ENCODE data around the gene HEXD.

The HEXD gene

DNA sequence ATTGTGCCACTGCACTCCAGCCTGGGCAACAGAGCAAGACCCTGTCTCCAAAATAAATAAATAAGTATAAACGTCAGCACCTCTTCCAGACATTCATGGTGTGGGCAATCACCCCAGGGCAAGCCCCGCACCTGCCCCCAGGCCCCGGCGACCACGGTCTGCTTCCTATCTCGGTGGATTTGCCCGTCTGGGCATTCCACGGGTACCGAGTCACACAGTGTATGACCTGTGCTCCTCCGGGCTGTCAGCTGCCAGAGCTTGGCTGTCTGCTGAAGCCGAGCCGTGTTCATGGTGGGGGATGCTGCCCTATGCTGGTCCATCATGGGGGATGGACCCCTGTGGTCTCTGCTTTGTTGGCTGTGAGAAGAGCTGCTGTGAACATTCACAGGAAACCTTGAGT, 17.0 kb downstream of the HEXD start:
- H3K4me3 ChIP-seq (ENCODE audit: low read length), result no peak overlapping the region
- no peak for TF ChIP-seq ZNF274 (IDR thresholded peaks at IDR 0.05; ENCODE audit: low read depth, low read length)

DNA sequence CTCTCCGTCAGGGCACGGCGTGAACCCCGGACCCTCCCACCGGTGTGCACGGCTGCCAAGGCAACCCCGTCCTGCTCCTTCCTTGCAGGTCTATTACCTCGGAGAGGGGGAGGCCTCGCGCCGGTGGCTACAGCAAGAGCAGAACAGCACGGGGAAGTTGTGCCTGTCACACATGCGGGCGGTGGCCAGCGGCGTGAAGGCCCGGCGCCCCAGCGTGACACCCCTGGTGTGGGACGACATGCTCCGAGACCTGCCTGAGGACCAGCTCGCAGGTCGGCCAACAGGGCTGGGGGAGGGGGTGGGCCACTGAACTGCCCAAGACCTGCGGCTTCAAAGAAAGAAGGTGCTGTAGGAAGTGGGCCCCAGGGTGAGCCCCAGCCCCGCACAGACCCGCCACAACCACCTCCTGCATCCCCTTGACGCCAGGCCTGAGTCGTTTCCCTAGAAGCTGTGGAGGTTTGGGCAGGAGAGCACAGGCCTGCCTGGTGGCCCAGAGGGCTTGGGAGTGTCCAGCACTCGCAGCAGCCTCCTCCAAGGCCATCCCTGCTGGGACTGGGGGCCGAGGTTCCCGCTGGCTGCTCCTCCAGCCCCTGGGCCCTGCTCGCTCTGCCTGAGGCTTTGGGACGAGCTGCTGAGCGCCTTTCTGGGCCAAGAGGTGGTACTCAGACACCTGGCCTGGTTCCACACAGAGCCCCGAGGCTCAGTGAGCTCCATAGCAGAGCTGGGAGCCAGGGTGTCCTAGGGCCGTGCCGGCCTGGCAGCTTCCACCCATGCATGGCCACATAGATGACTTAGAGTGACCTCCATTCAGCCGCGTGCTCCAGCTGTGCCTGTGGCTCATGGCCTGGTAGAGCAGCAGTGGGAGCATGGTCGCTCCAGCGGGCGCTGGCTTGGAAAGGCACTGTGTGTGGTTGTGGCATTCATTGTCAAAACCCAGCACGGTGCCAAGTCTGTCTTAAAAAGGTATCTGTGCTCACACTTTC, 17.7 kb downstream of the HEXD start:
- TF ChIP-seq ZNF274 (IDR thresholded peaks at IDR 0.05; ENCODE audit: low read depth, low read length), result no peak
- H3K4me3 ChIP-seq (ENCODE audit: low read length), result no peak overlapping the region

DNA sequence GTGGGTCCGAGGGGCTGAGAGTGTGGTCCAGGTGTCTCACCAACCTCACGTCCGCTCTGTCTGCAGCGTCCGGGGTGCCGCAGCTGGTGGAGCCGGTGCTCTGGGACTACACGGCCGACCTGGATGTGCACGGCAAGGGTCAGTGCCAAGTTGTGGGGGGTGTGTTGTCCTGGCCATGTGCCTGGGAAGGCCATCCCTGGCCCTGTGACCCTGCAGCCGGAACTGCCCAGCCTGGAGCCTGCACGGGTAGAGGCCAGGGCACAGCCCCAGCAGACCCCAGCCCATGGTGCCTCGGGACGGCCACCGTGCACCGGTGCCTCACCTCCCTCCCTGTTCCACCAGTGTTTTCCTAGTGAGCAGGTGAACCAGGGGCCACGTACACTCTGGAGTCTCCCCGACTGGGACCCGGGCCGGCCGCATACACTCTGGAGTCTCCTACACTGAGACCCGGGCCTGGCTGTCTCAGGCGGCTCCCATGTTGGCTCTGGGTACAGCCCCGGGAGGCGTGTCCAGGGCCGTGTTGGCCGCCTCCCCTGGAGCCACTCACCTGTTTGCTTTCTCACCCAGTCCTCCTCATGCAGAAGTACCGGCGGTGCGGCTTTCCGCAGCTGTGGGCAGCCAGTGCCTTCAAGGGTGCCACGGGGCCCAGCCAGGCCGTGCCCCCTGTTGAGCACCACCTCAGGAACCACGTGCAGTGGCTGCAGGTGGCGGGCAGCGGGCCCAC, 18.6 kb downstream of the HEXD start:
- no peak overlapping the region for H3K4me3 ChIP-seq (ENCODE audit: low read length)
- TF ChIP-seq ZNF274 (IDR thresholded peaks at IDR 0.05; ENCODE audit: low read depth, low read length), result no peak

DNA sequence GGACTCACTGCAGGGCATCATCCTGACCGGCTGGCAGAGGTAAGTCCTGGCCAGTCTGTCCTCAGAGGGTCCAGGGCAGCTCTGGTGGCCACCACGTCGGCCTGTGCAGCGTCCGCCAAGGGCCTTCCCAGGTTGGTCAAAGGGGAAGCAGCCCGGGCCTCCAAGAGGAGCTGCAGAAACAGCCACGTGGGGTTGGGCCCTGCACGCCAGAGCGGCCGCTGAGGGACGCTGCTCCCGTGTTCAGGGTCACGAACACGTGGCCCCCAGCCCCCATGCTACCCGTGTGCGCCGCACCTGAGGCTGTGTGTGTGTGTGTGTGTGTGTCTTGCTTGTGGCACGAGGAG, 19.1 kb downstream of the HEXD start:
- no peak for TF ChIP-seq ZNF274 (IDR thresholded peaks at IDR 0.05; ENCODE audit: low read depth, low read length)
- no peak overlapping the region for H3K4me3 ChIP-seq (ENCODE audit: low read length)

DNA sequence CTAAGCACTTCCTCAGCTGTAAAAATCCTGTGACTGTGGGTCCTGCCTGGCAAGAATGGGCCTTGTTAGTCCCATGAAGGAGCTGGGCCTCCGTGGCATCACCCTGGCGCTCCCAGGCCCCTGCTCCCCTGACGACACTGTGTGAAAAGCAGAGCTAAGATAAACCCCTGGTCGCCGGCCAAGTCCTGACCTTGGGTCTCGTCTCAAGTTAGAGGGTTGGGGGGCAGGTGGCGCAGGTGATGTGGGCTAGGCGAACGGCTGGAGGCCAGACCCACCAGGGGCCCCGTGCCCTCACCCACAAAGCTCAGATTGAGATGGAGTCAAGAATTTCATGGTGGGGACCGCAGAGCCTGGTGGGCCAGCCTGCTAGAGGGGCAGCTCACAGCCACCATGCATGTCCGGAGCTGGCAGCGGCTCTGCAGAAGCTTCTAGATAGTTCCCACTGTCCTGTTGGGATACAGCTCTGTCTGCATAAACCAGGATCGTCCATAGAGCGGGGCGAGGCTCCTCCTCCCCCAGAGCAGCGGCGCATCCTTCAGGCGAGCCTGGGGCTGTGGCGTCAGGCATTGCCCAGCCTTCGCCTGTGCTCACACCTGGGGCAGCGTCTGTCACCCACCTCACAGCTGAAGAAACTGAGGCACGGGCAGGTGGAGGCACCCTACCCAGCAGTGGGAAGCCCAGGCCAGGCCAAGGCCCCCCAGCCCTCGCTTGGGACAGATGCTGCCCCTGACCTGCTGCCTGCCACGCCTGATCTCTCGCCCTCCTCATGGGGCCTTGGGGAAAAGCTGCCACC, 20.4 kb downstream of the HEXD start:
- H3K4me3 ChIP-seq (ENCODE audit: low read length), result no peak overlapping the region
- TF ChIP-seq ZNF274 (IDR thresholded peaks at IDR 0.05; ENCODE audit: low read depth, low read length), result no peak

DNA sequence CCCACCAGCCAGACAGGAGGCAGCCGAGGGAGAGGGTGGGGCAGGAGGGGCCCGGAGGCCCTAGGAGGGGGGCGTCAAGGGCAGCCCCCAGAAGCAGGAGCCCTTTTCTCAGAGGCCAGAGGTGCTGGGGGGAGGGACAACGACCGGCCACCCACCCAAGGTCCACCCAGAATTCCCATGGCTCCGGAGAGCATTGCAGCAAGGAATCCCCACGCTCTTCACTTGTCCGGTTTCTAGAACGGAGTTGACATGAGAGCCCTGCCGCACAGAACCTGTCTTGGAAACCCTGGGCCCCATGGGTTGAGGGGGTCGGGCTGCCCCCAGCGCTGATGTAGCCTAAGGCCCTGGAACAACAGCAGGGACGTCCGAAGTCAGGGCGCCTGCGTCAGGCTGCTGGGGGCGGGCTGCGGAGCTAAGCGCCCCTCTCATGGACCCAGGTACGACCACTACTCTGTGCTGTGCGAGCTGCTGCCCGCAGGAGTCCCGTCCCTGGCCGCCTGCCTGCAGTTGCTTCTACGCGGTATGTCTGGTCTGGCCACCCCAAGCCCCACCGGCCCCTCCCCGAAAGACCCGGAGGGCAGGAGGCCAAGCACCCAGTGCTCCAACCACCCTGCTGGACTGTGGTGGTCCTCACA, 21.2 kb downstream of the HEXD start:
- no peak overlapping the region for H3K4me3 ChIP-seq (ENCODE audit: low read length)
- TF ChIP-seq ZNF274 (IDR thresholded peaks at IDR 0.05; ENCODE audit: low read depth, low read length), result no peak

DNA sequence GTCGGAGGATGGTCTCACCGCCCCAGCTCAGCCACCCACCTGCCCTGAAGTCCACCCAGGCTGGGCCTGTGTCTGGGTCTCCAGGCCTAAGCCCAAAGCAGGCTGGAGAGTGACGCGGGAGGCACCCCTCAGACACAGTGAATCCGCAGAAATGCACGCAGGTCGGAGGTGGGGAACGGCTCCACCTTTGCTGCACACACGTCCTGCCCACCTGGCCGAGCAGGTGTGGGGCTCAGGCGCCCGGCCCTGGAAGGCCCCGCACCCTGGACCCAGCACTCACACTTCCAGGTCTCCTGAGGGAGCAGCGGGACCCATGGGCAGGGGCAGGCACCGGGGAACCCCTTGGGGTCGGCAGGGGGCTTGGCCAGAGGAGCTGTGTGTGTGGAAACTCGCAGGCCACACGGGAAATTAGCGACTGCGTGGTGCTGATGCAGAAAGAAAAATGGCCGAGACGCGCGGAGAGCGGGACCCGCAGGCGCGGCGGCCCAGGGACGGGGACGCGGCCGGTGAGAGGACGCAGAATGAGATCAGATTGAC, 21.8 kb downstream of the HEXD start:
- TF ChIP-seq ZNF274 (IDR thresholded peaks at IDR 0.05; ENCODE audit: low read depth, low read length), result no peak
- no peak overlapping the region for H3K4me3 ChIP-seq (ENCODE audit: low read length)

DNA sequence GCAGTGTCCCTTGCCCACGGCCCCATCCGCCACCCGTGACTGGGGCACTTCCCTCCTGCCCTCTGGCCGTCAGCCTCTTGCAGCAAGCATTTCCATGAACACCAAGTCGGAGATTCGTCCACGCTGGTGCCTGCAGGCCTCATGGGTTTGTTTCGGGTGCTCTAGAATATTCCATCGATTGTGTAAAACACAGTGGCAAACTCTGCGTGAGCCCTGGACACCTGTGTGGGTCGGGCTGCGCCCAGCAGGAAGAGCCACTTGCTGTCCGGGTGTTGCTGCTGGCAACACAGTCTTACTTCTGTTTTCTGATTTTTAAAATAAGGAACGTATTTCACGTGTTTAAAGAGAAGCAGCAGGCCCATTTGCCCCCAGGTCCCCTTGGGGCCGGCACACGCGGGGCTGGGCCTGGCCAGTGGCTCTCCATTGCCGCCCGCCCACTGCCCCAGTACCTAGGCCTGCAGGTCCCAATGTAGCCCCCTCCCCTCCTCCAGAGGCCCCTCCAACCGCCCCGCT, 22.4 kb downstream of the HEXD start:
- no peak for TF ChIP-seq ZNF274 (IDR thresholded peaks at IDR 0.05; ENCODE audit: low read depth, low read length)
- no peak overlapping the region for H3K4me3 ChIP-seq (ENCODE audit: low read length)

DNA sequence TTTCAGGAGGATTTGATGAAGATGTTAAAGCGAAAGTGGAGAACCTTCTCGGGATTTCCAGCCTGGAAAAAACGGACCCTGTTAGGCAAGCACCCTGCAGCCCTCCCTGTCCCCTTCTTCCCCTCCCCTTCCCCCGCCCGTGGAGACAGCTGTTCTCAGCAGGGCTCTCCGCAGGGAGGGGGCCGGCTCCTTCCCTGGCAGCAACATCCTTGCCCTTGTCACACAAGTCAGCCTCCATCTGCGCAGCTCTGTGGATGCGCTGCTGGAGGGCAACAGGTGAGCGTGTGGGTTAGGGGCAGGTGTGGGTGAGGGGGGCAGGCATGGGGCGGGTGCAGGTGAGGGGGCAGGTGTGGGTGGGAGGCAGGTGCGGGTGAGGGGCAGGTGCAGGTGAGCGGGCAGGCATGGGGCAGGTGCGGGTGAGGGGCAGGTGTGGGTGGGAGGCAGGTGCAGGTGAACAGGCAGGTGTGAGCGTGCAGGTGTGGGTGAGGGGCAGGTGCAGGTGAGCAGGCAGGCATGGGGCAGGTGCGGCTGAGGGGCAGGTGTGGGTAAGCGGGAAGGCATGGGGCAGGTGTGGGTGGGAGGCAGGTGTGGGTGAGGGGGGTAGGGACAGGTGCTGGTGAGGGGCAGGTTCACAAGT, 23.0 kb downstream of the HEXD start:
- TF ChIP-seq ZNF274 (IDR thresholded peaks at IDR 0.05; ENCODE audit: low read depth, low read length), result no peak
- no peak overlapping the region for H3K4me3 ChIP-seq (ENCODE audit: low read length)

DNA sequence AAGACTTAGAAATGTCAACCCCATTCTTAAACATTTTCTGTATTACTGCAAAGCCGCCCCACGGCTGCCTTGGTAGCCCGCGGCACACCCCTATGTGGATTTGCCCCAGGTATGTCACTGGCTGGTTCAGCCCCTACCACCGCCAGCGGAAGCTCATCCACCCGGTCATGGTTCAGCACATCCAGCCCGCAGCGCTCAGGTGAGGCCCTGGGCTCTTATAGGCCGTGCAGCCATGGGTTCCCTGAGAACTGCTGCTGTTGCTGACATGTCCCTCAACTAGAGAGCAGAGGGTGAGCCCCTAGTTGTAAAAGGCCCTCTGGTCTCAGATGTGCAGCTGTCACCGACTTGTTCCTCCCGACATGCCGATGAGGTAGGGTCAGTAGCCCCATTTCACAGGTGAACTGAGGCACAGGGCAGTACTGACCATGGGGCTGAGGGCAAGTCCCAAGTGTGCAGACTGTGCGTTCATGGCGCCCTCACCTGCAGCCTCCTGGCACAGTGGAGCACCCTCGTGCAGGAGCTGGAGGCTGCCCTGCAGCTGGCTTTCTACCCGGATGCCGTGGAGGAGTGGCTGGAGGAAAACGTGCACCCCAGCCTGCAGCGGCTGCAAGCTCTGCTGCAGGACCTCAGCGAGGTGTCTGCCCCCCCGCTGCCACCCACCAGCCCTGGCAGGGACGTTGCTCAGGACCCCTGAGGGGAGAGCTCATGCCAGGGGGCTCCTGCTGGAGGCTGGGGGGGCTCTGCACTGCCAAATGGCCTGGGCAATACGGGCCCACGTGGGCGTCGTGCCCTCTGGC, 23.7 kb downstream of the HEXD start:
- no peak for TF ChIP-seq ZNF274 (IDR thresholded peaks at IDR 0.05; ENCODE audit: low read depth, low read length)
- no peak overlapping the region for H3K4me3 ChIP-seq (ENCODE audit: low read length)

DNA sequence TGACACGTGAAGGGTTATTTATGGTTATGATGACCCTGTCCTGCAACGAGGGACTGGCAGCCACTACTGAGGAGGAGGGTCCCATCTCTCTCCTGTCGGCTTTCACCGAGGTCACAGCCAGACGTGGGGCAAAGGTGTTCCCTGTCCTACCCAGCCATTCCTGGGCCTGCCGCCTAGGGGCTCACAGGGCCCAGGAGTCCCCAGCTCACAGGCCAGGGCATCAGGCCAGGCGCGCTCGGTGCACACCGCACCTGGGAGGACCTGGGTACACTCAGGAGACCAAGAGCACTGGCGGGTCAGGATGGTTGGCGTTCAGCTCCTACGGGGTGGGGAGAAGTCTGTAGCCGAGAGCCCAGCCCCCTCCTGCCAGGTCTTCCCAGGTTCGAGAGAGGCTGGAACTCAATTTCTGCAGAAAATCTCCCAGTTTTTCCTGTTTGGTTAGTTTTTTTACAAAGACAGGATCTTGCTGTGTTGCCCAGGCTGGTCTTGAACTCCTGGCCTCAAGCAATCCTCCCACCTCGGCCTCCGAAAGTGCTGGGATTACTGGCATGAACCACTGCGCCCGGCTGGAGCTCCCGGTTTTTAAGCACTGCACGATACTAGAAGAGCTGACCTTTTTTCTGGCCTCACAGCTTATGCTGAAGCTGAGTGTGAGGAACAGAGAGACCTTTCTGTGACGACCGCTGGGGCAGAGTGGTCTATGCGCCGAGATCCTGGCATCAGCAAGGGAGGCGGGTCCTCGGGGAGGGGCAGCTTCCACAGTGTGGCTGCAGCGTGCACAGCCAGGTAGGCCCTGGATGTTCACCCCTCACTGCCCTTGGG, 24.7 kb downstream of the HEXD start:
- no peak overlapping the region for H3K4me3 ChIP-seq (ENCODE audit: low read length)
- no peak for TF ChIP-seq ZNF274 (IDR thresholded peaks at IDR 0.05; ENCODE audit: low read depth, low read length)
